Measurements from ENCODE around the gene CCDC83.
"Not testable (repeated sequence)": the region's sequence is repeated elsewhere in the genome, so short reads cannot be mapped to it uniquely, and the experiment has no call there.

The CCDC83 gene

GRCh38 chr11:85827748-85828639, 27.2 kb upstream of the CCDC83 start:
- Histone ChIP-seq H3K9me3 (replicated peaks in 1 of 11) (no peaks in the 10 kb centered on the region), H3K4me2 (no peak overlapping the region), H3K27me3 (no peaks in the 10 kb centered on the region), H3K9ac (no peak overlapping the region), H3K27ac (no peak overlapping the region), H3K36me3 (no peaks in the 10 kb centered on the region), H4K20me1 (no peaks in the 10 kb centered on the region), H3K4me1 (peaks cover 5 to 14% (median 10%) of the 10 kb centered on the region in 10 experiments; a peak in 16 of 20 replicates), H3K4me3 (no peak overlapping the region)
- TF ChIP-seq Cebpa-rat (IDR thresholded peaks at IDR 0.05) = no peak

- Histone ChIP-seq H3K4me1 (peaks cover 5 to 11% (median 8%) of the 10 kb centered on the region in 10 experiments; a peak in 16 of 20 replicates), H3K9me3 (replicated peaks in 1 of 11) (no peaks in the 10 kb centered on the region), H4K20me1 (no peaks in the 10 kb centered on the region), H3K9ac (no peak overlapping the region), H3K27ac (no peak overlapping the region), H3K4me2 (no peak overlapping the region), H3K36me3 (no peaks in the 10 kb centered on the region), H3K4me3 (no peak overlapping the region), H3K27me3 (no peaks in the 10 kb centered on the region)
- no peak for TF ChIP-seq Cebpa-rat (IDR thresholded peaks at IDR 0.05)
Measured at GRCh38 chr11:85828640-85828978, 26.6 kb upstream of the CCDC83 start.

GRCh38 chr11:85829172-85829571, 26.0 kb upstream of the CCDC83 start:
- no peaks in the 10 kb centered on the region for H3K36me3 ChIP-seq
- H3K9ac ChIP-seq = no peak overlapping the region
- H3K9me3 ChIP-seq (replicated peaks in 1 of 11) = no peaks in the 10 kb centered on the region
- H3K27me3 ChIP-seq = no peaks in the 10 kb centered on the region
- no peak overlapping the region for H3K4me2 ChIP-seq
- no peaks in the 10 kb centered on the region for H4K20me1 ChIP-seq
- peaks cover under 1 to 8% (median 5%) of the 10 kb centered on the region in 10 experiments; a peak in 14 of 20 replicates for H3K4me1 ChIP-seq
- TF ChIP-seq Cebpa-rat (IDR thresholded peaks at IDR 0.05) = no peak
- H3K27ac ChIP-seq = no peak overlapping the region
- no peak overlapping the region for H3K4me3 ChIP-seq

- Histone ChIP-seq H4K20me1 (no peaks in the 10 kb centered on the region), H3K27ac (no peak overlapping the region), H3K9me3 (replicated peaks in 1 of 11) (peaks cover 0 to 9% (median 7%) of the 10 kb centered on the region in 11 experiments; a peak in 13 of 22 replicates), H3K4me1 (peaks cover 0 to 8% (median 0%) of the 10 kb centered on the region in 10 experiments; a peak in 5 of 20 replicates), H3K4me2 (peak overlapping the region in 1 of 11 experiments; percentile 44; a peak in 1 of 22 replicates), H3K27me3 (no peaks in the 10 kb centered on the region), H3K4me3 (no peak overlapping the region), H3K9ac (no peak overlapping the region), H3K36me3 (no peaks in the 10 kb centered on the region)
- TF ChIP-seq Cebpa-rat (IDR thresholded peaks at IDR 0.05) = no peak
Measured at GRCh38 chr11:85831050-85831449, 24.1 kb upstream of the CCDC83 start.

- no peaks in the 10 kb centered on the region for H3K36me3 ChIP-seq
- no peak overlapping the region for H3K4me3 ChIP-seq
- no peak overlapping the region for H3K27ac ChIP-seq
- no peak overlapping the region for H3K4me2 ChIP-seq
- H3K9ac ChIP-seq = no peak overlapping the region
- no peaks in the 10 kb centered on the region for H4K20me1 ChIP-seq
- H3K27me3 ChIP-seq = no peaks in the 10 kb centered on the region
- no peak for TF ChIP-seq Cebpa-rat (IDR thresholded peaks at IDR 0.05)
- peaks cover 0 to 12% (median 7%) of the 10 kb centered on the region in 11 experiments; a peak in 13 of 22 replicates for H3K9me3 ChIP-seq (replicated peaks in 1 of 11)
- H3K4me1 ChIP-seq = peaks cover 0 to 12% (median 0%) of the 10 kb centered on the region in 10 experiments; a peak in 5 of 20 replicates
Measured at GRCh38 chr11:85835263-85835662, 19.9 kb upstream of the CCDC83 start.

- peaks cover 0 to 12% (median 7%) of the 10 kb centered on the region in 11 experiments; a peak in 13 of 22 replicates for H3K9me3 ChIP-seq (replicated peaks in 1 of 11)
- H3K27me3 ChIP-seq = no peaks in the 10 kb centered on the region
- H3K9ac ChIP-seq = no peak overlapping the region
- H3K27ac ChIP-seq = no peak overlapping the region
- H3K4me2 ChIP-seq = no peak overlapping the region
- no peaks in the 10 kb centered on the region for H3K36me3 ChIP-seq
- H4K20me1 ChIP-seq = no peaks in the 10 kb centered on the region
- peaks cover 0 to 7% (median 0%) of the 10 kb centered on the region in 10 experiments; a peak in 5 of 20 replicates for H3K4me1 ChIP-seq
- H3K4me3 ChIP-seq = no peak overlapping the region
- TF ChIP-seq Cebpa-rat (IDR thresholded peaks at IDR 0.05) = no peak
Measured at GRCh38 chr11:85835729-85836128, 19.5 kb upstream of the CCDC83 start.

GRCh38 chr11:85840932-85841331, 14.3 kb upstream of the CCDC83 start:
- H3K9me3 ChIP-seq (replicated peaks in 1 of 11); H3K9ac ChIP-seq; H3K27ac ChIP-seq; H3K4me1 ChIP-seq; H3K27me3 ChIP-seq; H3K4me3 ChIP-seq; H3K36me3 ChIP-seq; H3K4me2 ChIP-seq; H4K20me1 ChIP-seq: not testable (repeated sequence)

GRCh38 chr11:85843929-85844328, 11.3 kb upstream of the CCDC83 start:
- Histone ChIP-seq H3K27ac (no peak overlapping the region), H3K9ac (no peak overlapping the region), H3K27me3 (no peaks in the 10 kb centered on the region), H3K9me3 (replicated peaks in 1 of 11) (peaks cover 0 to 7% (median 0%) of the 10 kb centered on the region in 11 experiments; a peak in 2 of 22 replicates), H3K4me3 (no peak overlapping the region), H4K20me1 (no peaks in the 10 kb centered on the region), H3K4me2 (no peak overlapping the region), H3K4me1 (peaks cover 0 to 4% (median 0%) of the 10 kb centered on the region in 10 experiments; a peak in 1 of 20 replicates), H3K36me3 (no peaks in the 10 kb centered on the region)
- TF ChIP-seq Cebpa-rat (IDR thresholded peaks at IDR 0.05) = no peak

- peaks cover 0 to 2% (median 0%) of the 10 kb centered on the region in 10 experiments; a peak in 1 of 20 replicates for H3K4me1 ChIP-seq
- no peaks in the 10 kb centered on the region for H4K20me1 ChIP-seq
- no peak overlapping the region for H3K4me3 ChIP-seq
- no peaks in the 10 kb centered on the region for H3K27me3 ChIP-seq
- H3K9me3 ChIP-seq (replicated peaks in 1 of 11) = peaks cover 0 to 7% (median 0%) of the 10 kb centered on the region in 11 experiments; a peak in 2 of 22 replicates
- no peak overlapping the region for H3K27ac ChIP-seq
- no peak overlapping the region for H3K4me2 ChIP-seq
- no peaks in the 10 kb centered on the region for H3K36me3 ChIP-seq
- H3K9ac ChIP-seq = no peak overlapping the region
- TF ChIP-seq Cebpa-rat (IDR thresholded peaks at IDR 0.05) = no peak
Measured at GRCh38 chr11:85844439-85845123, 10.6 kb upstream of the CCDC83 start.

Measured in BLaER1 treated with 17β-estradiol and CSF1 and Interleukin-3, amounts not matched to agents 10 nM and 100 nM (cell line).